Natural killer cell (primary cell): ENCODE data around the gene ZNF366. TPM values are rescaled to one million over a fixed set of nuclear protein-coding genes. Genes with fewer than 3 reads are reported as not detected.

Experiments
- ATAC-seq, 3 donors: fragments of 150-1000 bp in 2 of 3; fragments of 200-7000 bp in 1 of 3; cut with Tn5 transposase; 1 replicate in 1 of 3; 2 replicates in 2 of 3; pipeline ENCODE4 v1.10.0; 2021; ENCODE audit warnings: mild to moderate bottlenecking in 2 of 3, moderate library complexity in 2 of 3
- DNase-seq, 2 donors: peaks; one replicate each; pipeline versions ENCODE4 v3.0.0 to v3.0.0-alpha.2; 2013 to 2021; ENCODE audit warnings: mixed read lengths in 1 of 2
- H3K27ac ChIP-seq: one replicate; pipeline ENCODE4 v1.5.1; 2013; ENCODE audit warnings: mild to moderate bottlenecking, low read length
- H3K27me3 ChIP-seq: one replicate; pipeline ENCODE4 v1.6.1; 2013; ENCODE audit warnings: low read length; ENCODE audit not compliant: control insufficient read depth, insufficient read depth
- H3K36me3 ChIP-seq: one replicate; pipeline ENCODE4 v1.6.1; 2013; ENCODE audit warnings: low read length; ENCODE audit not compliant: control insufficient read depth, insufficient read depth
- H3K4me1 ChIP-seq: one replicate; pipeline ENCODE4 v1.6.1; 2013; ENCODE audit warnings: low read length; ENCODE audit not compliant: control insufficient read depth, insufficient read depth
- H3K4me3 ChIP-seq: one replicate; pipeline ENCODE4 v1.5.1; 2013; ENCODE audit warnings: low read length
- H3K9me3 ChIP-seq: one replicate; pipeline ENCODE4 v1.6.1; 2013; ENCODE audit warnings: low read length; ENCODE audit not compliant: control insufficient read depth, insufficient read depth
- H3K27ac Mint-ChIP-seq, 2 donors: one replicate each; pipeline ENCODE4 v1.8.0; 2022; ENCODE audit warnings: mild to moderate bottlenecking in 2 of 2, mixed read lengths in 2 of 2, moderate library complexity in 1 of 2
- H3K27me3 Mint-ChIP-seq, 2 donors: one replicate each; pipeline ENCODE4 v1.8.0; 2022; ENCODE audit warnings: low read depth in 2 of 2, mixed read lengths in 2 of 2
- H3K36me3 Mint-ChIP-seq: one replicate; pipeline ENCODE4 v1.8.0; 2022; ENCODE audit warnings: mixed read lengths
- H3K4me1 Mint-ChIP-seq, 2 donors: one replicate each; pipeline ENCODE4 v1.8.0; 2022; ENCODE audit warnings: mixed read lengths in 2 of 2
- H3K4me3 Mint-ChIP-seq: one replicate; pipeline ENCODE4 v1.8.0; 2022; ENCODE audit warnings: mild to moderate bottlenecking, moderate library complexity, mixed read lengths
- H3K9me3 Mint-ChIP-seq, 2 donors: one replicate each; pipeline ENCODE4 v1.8.0; 2022; ENCODE audit warnings: mixed read lengths in 2 of 2
- WGBS: methylation state at CpG from one replicate; pipeline ENCODE4 v1.1.7; 2013; ENCODE audit warnings: missing lambda C conversion rate; ENCODE audit not compliant: insufficient coverage; 5-methylcytosine and 5-hydroxymethylcytosine counted together
- intact Hi-C: fragments of 100-400 bp; cut with micrococcal nuclease; formaldehyde crosslinking; loops from one replicate; pipeline ENCODE4 v1.14.2; 2022
- total RNA-seq, 4 donors: library from RNA; stranded (reverse); fragments of 120-200 nt in 1 of 4; gene quantifications; one replicate each; pipeline versions ENCODE4 v1.2.3 to v1.2.4, GENCODE V29; 2013 to 2022
- TF ChIP-seq, protein P1 (sequence below): fragments of 200-600 bp; IDR thresholded peaks from one replicate; pipeline ENCODE4 v1.8.0; 2022; ENCODE audit warnings: antibody characterized with exemption

ZNF366 gene
- total RNA-seq, 3 donors from 2014 or later (not counting 1 experiment from before 2014, with no cell fraction given): 0.54 TPM; not detected in 2

DNA sequence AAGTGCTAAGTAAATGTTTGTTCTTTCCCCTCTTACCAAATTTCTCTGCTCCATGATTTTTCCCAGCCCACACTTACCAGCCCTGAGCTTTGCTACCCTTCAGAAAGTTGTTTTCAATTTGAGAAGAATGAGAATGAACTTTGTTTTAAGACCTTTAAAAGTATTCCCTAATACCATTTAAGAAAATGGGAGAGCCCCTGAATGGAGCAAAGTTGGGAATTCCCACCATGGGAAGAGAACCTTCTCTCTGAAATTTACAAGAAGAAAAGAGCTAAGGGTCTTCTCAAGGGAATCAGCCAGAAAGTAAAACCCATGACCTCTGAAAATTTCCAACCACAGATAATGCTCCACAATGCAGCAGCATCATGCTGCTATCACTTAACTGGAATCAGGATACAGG lies 17.7 kb downstream of the ZNF366 start:
- H3K9me3 ChIP-seq: no peaks in the 10 kb centered on the region
- DNase-seq: no peak
- no peaks in the 10 kb centered on the region for H3K27me3 ChIP-seq
- Mint-ChIP-seq H3K9me3 (no peaks in the 10 kb centered on the region), H3K27ac (no peak overlapping the region), H3K4me3 (no peak overlapping the region), H3K36me3 (no peaks in the 10 kb centered on the region), H3K4me1 (no peaks in the 10 kb centered on the region), H3K27me3 (no peaks in the 10 kb centered on the region)
- TF ChIP-seq, protein P1, sequence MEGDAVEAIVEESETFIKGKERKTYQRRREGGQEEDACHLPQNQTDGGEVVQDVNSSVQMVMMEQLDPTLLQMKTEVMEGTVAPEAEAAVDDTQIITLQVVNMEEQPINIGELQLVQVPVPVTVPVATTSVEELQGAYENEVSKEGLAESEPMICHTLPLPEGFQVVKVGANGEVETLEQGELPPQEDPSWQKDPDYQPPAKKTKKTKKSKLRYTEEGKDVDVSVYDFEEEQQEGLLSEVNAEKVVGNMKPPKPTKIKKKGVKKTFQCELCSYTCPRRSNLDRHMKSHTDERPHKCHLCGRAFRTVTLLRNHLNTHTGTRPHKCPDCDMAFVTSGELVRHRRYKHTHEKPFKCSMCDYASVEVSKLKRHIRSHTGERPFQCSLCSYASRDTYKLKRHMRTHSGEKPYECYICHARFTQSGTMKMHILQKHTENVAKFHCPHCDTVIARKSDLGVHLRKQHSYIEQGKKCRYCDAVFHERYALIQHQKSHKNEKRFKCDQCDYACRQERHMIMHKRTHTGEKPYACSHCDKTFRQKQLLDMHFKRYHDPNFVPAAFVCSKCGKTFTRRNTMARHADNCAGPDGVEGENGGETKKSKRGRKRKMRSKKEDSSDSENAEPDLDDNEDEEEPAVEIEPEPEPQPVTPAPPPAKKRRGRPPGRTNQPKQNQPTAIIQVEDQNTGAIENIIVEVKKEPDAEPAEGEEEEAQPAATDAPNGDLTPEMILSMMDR: no peak
- H3K27ac ChIP-seq: no peak overlapping the region
- intact Hi-C loops: no loop called here
- no peak for ATAC-seq
- H3K4me1 ChIP-seq: no peaks in the 10 kb centered on the region
- no peaks in the 10 kb centered on the region for H3K36me3 ChIP-seq
- H3K4me3 ChIP-seq: no peak overlapping the region

DNA sequence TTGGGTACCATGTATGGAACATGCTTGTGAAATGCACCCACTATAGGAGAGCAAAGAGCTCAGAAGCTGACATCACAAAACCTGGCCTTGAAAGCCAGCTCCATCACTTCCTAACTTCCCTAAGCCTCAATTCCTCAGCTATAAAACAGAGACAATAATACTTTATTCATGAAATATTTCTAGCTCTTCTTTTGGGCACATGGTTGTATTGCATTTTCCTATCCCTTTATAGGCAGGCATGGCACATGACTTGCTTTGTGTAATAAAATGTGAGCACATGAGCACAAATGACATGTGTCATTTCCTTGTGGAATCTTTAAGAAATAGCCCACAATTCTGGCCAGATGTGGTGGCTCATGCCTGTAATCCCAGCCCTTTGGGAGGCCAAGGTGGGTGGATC lies 18.5 kb downstream of the ZNF366 start:
- Histone ChIP-seq H3K27ac (no peak overlapping the region), H3K4me1 (no peaks in the 10 kb centered on the region), H3K9me3 (no peaks in the 10 kb centered on the region), H3K4me3 (no peak overlapping the region), H3K27me3 (no peaks in the 10 kb centered on the region), H3K36me3 (no peaks in the 10 kb centered on the region)
- no peak overlapping the region for H3K4me3 Mint-ChIP-seq
- H3K4me1 Mint-ChIP-seq: no peaks in the 10 kb centered on the region
- H3K36me3 Mint-ChIP-seq: no peaks in the 10 kb centered on the region
- no peaks in the 10 kb centered on the region for H3K27me3 Mint-ChIP-seq
- TF ChIP-seq, protein P1: no peak
- intact Hi-C loops: no loop called here
- ATAC-seq (no peak), DNase-seq (no peak)
- no peak overlapping the region for H3K27ac Mint-ChIP-seq
- no peaks in the 10 kb centered on the region for H3K9me3 Mint-ChIP-seq

DNA sequence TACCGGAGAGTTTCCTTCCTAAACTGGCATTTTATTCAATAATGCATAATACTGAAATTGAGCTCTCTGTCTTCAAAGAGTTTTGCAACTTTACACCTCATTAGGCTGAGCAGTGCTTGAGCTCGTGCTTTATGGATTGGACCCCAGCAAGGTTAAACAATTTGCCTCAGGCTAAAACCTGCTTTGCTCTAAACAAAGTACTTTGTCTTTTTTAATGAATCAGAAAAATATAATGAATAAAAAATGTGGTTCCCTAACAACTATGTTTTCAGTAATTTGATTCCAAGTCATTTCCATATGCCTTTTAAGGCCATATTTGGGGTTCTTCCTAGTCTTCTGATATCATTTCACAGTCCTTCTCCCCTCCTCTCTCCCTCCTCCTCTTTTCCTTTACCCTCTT lies 20.0 kb downstream of the ZNF366 start:
- 83% methylated on average over 2 of the region's 2 CpGs for WGBS
- intact Hi-C loops: no loop called here

DNA sequence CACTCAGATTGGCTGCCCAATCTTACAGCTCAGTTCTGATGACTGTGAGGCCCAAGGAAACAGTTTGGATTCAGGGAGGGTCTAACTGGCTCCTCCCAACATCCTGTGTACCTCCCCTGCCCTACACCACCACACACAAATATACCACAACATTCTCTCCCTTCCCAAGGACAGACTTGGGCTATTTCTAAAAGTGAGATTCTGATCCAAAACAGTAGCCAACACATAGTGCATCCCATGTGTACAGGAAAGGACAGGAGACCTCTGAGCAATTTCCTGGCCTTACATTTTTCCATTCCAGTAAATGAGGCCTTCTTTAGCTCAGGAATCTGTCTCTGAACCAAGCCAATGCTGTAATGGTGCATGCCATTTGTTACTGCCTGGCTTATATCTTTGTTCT lies 20.8 kb downstream of the ZNF366 start:
- no peak for ATAC-seq
- H3K4me3 Mint-ChIP-seq: no peak overlapping the region

More for the DNA sequence above, 20.0 kb downstream of the ZNF366 start:
- no peaks in the 10 kb centered on the region for H3K9me3 Mint-ChIP-seq
- TF ChIP-seq, protein P1: no peak
- no peaks in the 10 kb centered on the region for H3K4me1 Mint-ChIP-seq
- no peak overlapping the region for H3K27ac ChIP-seq
- H3K36me3 Mint-ChIP-seq: no peaks in the 10 kb centered on the region
- H3K4me1 ChIP-seq: no peaks in the 10 kb centered on the region
- H3K27me3 Mint-ChIP-seq: no peaks in the 10 kb centered on the region
- no peak for ATAC-seq
- H3K9me3 ChIP-seq: no peaks in the 10 kb centered on the region
- no peak overlapping the region for H3K27ac Mint-ChIP-seq
- H3K27me3 ChIP-seq: no peaks in the 10 kb centered on the region
- H3K4me3 Mint-ChIP-seq: no peak overlapping the region
- H3K36me3 ChIP-seq: no peaks in the 10 kb centered on the region
- no peak for DNase-seq
- no peak overlapping the region for H3K4me3 ChIP-seq

More for the DNA sequence above, 20.8 kb downstream of the ZNF366 start:
- DNase-seq: no peak
- TF ChIP-seq, protein P1: no peak
- no peaks in the 10 kb centered on the region for H3K36me3 ChIP-seq
- H3K27me3 ChIP-seq: no peaks in the 10 kb centered on the region
- no peaks in the 10 kb centered on the region for H3K27me3 Mint-ChIP-seq
- no peaks in the 10 kb centered on the region for H3K4me1 ChIP-seq
- H3K27ac Mint-ChIP-seq: no peak overlapping the region
- H3K36me3 Mint-ChIP-seq: no peaks in the 10 kb centered on the region
- H3K4me1 Mint-ChIP-seq: no peaks in the 10 kb centered on the region
- H3K9me3 Mint-ChIP-seq: no peaks in the 10 kb centered on the region
- intact Hi-C loops: no loop called here
- H3K4me3 ChIP-seq: no peak overlapping the region
- H3K27ac ChIP-seq: no peak overlapping the region
- H3K9me3 ChIP-seq: no peaks in the 10 kb centered on the region
